DMS114 treated with DMSO at 0.1 percent for 48 hours (cell line): ENCODE results near the gene LGALS8.

Source experiments
- DNase-seq: peaks from one replicate; lab custom pipeline; 2025; ENCODE audit not compliant: unreplicated experiment; lab: John Stamatoyannopoulos, UW

LGALS8 gene

DNA sequence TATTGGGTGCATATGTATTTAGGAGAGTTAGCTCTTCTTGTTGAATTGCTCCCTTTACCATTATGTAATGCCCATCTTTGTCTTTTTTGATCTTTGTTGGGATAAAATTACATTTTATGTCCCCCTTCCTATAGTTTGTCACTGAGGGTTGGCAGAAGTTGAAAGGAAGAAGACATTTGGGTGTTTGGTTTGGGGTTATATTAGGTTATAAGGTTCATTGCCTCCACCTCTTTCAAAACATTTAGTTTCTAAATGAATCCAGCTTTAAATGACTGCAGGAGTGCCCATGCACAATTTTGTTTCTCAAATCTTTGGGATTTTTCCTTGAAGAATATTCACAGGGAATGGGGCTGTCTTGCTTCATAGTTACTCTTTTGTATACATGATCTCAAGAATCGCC, 14.6 kb upstream of the LGALS8 start:
- DNase-seq, result no peak

DNA sequence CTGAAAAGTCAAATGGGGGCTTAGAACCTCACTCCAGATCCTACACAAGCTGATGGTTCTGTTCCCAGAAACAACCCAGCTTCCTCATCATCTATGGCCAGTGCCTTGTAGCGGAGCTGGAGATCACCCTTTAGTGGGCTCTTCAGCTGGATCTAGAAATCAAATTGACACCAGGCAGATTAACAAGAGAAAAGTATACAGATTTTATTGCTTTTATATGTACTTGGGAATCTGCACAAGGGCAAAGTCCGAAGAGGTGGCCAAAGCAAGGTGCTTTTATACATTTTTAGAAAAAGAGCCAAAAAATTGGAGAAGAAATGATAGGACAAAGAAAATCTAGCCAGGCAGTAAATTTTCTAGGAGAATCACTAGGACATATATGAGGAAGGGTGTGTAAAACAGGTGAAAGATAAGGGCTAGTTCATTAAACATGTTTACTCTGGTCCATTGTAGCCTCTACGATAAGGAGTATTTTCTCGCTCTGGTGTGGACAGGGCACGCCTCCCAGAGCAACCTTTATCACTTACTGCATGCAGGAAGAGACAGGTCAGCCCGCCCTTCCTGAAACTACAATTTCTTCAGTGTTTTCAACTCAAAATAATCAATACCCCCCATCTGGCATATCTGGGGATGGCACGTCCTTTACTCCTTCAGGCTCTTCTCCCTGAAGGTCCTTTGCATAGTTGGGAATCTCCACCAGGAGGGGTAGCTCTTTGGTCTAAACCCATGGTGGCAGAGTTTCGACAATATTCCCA, 14.0 kb upstream of the LGALS8 start:
- DNase-seq, result no peak

DNA sequence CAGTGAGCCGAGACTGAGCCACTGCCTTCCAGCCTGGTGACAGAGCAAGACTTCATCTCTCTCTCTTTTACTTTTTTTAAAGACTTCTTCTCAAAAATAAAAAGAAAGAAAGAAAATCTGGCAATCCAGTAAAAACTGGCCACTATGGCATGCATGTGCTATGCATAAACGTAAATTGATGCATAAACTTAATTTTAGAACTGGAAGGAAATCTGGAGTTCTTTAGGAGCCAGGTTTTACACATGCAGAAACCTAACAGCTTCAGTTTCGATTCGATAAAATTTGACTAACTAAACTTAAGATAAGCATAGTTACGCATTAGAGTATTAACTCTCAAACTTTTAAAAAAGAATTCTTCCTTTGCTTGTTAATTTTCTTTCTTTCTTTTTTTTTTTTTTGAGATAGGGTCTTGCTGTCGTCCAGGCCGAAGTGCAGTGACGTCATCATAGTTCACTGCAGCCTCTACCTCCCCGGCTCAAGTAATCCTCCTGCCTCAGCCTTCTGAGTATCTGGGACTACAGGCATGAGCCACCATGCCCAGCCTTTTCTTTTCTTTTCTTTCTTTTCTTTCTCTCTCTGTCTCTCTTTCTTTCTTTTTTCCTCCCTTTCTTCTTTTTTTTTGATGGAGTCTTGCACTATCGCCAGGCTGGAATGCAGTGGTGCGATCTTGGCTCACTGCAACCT, 11.9 kb upstream of the LGALS8 start:
- DNase-seq, result no peak

DNA sequence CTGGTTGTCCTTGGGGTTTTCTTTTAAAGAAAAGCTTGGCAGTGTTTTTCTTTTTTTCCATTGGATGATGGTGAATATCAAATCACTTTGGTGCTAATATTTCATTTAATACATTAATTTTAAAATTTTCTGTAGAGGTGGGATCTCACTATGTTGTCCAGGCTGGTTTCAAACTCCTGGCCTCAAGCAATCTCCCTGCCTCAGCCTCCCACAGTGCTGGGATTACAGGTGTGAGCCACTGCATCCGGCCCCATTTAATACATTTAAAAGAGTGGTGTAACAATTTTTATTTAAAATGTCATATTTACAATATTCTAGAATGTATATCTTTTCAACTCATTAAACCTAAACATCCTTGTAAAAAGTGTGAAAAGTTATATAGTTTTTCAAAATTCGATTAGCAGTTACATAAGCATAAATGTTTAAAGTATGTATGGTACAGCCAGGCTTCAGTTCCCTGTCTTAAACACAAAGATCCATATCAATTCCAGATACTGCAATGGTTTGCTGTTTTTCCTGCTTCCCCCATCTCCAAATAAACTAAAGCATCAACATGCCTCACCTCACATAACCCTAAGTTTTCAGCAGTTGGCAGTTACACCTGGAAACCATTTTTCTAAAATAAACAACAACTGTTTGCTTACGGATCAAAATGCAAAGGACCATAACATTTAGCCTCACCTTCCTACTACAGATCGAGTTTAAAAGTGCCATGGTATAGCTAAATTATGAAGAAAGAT, 8.9 kb upstream of the LGALS8 start:
- no peak for DNase-seq

DNA sequence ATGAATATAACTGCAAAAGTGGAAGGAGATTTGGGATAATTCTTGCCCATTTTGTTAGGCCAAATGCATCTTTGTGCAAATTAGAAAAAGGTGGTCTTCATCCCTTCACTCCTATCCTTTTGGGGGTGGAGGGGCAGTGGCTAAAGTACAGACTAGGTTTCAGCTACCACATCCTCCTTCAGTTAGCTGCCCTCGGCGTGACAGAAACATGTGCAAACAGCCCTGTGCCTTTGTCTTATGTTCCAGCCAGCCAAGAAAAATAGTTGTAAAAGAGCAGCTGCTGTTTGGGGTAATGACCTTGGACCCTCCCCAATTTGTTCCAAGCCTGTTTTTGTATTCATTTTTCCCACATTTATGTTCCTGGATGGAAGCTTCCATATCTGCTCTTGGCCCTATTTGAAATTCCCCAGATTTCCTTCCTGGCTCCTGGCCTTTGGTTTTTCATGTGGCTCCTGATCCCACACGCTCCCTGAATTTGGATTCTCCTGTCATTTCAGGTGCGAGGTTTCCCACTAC, 8.3 kb upstream of the LGALS8 start:
- DNase-seq, result no peak

DNA sequence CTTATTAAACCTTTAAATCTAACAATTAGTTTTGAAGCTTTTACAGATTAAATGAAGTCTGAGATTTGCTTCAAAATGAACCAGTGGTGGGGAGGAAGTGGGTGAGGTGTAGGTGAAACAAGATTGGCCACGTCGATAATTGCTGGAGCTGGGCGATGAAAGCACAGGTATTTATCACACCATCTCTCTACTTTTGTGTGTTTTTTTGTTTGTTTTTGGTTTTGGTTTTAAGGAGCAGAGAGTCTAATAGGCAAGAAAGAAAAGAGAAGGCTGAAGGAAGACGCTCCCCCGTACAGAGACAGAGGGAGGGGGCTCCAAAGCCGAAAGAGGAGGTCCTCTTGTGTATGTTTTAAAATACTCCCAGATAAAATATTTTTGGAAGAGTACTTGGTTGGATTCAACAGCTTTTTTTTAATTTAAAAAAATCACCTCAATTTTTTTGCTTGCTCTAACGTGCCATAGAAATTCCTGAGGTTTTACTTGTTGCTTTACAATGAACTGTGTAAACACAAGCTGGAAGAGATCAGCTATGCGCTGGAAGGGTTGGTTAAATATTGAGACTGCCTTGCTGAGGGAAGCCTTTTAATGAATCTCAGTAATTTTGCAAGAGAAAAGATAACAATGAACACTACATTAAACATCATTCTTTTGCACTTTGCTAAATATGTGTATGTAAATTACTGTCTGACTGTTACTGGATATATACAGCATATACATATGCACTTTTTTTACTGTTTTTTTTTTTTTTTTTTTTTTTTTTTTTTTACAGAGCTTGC, 6.7 kb upstream of the LGALS8 start:
- no peak for DNase-seq

DNA sequence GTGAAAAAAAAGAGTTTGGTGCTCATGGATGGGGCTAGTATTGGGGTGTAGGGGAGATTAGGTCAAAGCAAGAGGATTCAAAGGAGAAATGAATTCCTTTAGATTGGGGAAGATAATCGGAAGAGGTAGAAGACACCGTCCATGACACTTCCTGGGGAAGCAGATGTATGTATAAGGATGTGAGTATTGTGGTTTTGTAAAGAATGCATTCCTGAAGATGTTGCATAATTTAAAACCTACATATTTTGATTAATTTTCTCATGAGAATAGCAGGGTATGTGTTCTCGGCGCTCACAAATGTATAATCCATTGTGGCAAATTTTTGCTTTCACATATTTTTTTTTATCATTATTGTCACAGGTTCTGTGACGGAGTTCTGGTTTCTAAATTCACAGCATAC, 5.5 kb upstream of the LGALS8 start:
- no peak for DNase-seq

DNA sequence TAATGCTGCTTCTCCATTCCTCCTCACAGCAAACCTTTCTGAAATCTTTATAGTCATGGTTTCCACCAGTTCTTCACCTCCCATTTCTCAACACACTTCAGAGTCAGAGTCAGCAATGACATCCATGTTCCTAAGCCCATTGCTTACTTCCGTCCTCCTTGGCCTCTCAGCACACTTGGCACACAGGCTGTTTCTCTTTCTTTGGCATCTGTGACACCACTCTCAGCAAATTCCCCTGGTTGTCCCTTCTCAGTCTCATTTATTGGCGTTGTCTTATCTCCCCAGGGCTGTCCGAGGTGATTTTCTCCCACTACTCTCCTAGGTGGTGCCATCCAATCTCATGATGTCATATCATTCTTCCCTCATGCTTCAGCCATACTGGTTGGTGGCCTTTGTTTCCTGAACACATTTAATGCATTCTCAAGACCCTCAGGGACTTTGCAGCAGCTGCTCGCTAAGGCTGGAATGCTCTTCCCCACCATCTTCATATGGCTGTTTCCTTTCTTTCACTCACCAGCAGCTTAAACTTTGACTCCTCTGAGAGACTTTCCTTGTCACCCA, 3.3 kb upstream of the LGALS8 start:
- DNase-seq, result no peak

DNA sequence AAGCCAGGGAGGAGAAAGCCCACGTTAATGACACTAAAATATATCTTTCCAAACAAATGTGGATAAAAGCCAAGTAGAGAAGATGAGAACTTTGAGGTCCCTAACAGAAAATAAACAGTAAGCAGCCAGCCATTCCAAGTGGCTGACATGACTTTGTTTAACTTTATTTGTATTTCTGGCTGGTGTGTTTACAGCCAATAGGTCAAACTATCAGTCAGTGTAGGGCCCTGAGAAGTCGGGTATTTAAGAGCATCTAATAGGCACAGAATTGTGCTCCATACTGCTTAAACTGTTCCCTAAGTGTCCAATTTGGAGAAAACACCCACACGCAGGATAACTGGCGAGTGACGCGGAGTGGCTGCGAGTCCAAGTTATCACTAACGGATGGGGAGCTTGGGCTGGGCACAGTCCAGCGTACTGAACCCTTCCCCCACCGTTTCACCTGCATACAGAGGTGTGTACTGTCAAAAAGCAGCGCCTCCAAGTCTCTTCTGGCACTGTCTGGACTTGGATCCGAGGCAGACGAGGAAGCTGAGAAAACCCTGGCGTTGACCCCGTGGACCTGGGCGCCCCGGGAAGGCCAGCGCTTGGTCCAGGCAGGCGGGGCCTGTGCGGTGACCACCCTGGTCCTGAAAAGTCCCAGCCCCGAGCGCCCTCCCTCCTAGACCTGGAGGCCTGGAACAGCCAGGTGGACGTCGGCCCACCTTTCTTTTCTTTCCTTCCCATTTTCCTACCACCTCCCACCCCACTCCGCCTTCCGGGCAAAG, 662 bp upstream of the LGALS8 start:
- no peak for DNase-seq

DNA sequence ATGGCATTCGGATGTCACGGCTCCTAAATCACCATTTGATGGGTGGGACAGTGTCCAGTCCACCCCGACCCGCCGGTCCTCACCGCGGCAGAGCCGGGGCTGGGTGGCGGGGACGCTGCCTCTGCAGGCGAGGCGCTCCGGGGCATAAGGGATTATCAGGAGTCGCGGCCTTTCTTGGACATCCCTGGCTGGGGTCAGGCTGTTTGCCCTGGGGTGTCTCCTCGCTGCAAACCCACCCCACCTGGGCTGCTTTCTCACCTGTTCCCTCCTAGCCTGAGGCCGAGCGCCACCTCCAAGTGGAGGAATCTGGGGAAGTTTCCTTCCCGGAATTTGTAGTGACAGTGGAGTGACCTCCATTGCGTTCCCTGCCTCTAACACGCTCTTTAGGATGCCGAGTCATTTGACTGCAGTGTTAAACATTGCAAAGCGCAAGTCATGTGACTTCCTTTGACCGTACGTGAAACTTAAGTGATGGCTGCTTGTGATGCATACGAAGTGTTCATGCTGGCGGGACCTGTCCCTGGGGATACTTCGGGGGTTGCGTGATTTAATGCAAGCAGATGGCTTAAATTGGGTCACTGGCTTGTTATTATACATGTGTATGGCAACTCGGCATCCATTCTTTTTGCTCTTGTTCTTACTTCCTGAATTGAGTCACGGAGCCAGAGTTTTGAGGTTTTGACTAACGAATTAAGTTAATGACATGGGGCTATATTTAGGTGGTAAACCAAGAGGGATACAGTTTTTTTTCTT, 536 bp downstream of the LGALS8 start:
- peak; percentile 39 for DNase-seq

DNA sequence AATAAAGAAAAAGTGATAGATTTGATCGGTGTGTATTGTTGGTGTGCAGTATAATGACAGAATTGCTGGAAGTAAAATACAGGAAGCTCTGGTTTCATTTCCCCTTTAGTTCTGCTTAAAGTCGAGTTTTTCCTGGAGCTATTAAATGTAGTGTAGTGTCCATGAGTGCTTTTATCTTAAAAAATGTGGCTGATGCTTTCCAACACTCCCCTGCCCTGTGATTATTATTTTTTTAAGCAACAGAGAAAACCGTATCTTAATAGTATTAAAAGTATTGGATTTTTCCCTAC, 1.1 kb downstream of the LGALS8 start:
- DNase-seq, result no peak

DNA sequence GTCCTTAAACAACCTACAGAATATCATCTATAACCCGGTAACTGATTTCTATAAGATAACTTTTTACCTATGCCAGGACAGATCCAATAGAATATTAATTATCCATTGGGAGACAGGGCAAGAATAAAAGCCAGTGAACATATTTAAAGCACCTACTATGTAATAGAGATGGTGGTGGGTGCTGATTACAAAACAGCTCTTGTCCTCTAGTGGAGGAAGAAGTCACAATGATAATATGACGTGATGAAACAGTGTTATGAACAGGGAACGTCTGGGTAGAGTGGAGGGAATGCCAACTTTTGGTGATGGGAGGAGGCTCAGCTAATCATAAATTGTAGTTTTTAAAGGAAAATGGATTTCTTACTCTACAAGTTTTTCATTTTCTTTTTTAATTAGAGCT, 2.3 kb downstream of the LGALS8 start:
- DNase-seq, result no peak

DNA sequence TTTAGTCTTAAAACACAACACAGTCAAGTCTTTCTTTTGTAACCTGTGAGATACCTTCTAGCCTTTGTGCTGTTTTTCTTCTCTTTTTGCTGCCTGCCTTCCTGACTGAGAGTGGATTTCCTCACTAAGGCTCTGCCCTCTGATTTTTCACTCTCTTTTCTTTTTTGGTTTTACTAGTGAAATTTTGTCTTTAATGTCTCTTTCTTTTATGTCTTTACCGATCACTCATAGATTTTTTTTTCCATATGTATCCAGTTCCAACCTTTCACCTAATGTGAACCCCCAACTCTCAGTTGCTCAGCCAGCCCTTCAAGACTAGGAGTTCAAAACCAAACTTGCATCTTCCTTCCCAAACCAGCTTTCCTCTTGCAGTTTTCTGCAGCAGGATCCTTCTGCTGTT, 6.5 kb downstream of the LGALS8 start:
- DNase-seq, result no peak

DNA sequence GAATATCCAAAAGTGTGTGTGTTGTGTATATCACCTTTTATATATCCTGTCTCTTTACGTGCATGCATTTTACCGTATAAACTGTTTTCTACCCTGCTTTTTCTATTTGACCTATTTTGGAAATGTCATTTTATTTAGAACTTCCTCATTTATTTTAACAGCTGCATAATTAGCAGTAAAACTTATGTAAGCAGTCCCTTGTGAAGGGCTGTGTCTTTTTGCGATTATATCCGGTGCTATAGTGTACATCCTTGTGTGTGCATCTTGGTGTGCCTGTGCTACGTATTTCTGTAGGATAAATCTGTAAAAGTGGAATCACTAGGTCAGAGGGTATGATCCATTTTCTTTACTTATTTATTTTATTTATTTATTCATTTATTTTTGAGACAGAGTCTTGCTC, 7.2 kb downstream of the LGALS8 start:
- no peak for DNase-seq

DNA sequence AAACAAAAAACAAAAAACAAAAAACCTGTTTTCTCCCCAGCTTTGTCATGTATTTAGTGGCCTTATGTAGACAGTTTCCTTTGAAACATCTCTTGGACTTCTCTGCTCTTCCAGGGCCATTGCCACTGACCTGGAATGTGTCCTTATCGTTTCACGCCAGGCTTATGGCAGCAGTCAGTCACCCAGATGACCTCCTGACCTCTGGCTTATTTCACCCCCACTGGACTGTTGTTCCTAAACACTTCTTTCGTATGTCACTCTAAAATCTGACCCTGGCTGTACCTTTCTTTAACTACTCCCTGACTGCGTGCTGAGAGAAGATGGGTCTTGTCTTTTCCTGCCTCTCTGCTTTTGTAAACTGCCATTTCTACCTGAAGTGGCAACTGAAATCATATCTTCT, 9.1 kb downstream of the LGALS8 start:
- DNase-seq, result no peak

DNA sequence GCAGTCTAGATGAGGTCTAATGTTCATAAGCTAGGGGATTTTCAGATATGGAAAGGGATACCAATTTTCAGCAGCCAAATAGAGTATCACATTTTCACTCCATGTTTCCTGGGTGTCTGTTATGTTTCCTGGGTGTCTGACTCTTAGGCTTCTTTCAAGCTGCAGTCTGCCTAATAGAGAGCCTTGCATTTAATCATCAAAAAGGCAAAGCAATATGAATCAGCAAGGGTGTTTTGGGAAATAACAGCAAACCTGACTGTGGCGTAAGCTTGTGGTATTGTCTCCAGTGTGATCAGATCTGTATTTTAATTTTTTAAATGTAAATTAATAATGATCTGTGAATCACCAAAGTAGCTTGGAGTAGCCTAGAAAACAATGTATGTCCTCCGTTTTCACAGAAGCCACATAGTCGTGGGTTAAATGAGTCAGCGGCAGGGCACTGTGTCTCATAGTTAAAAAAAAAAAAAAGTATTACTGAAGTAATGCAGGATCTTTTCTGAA, 10.4 kb downstream of the LGALS8 start:
- DNase-seq, result no peak

DNA sequence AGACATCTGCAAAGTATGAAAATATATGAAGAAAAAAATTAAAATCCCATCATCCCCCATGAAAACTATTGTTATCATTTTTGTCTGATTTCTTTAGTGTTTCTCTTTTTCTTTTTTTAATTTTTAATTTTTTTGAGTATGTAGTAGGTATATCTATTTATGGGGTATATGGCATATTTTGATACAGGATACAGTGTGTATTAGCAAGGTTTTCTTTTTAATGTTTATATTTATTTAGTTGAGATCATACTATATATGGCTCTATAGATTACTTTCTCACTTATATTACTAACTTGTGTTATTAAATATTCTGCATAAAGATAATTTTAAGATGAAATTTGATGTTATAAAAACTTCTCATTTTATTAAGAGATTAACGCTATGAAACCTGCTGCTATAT, 11.4 kb downstream of the LGALS8 start:
- DNase-seq, result no peak

DNA sequence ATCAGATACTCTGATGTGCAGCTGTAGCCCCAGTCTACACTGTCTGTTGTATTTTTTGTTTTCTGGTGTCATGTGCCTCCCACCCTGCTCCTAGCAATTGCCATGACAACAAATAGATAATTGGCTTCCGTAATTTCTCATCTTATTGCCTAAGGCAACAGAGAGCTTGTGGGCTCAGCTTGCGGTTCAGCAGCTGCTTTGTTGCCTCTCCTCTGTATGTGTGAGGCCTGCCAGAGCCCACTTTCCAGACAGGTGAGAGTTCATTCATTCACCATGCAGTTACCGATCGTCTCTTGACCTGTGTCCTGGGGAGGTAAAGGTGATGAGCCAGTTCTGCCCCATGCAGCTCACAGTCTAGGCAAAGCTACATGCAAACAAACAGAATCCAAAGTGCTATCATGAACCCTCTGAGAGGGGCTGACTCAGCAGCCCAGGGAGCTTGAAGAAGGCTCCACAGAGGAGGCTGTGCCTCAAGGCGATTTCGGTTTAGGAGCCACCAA, 11.9 kb downstream of the LGALS8 start:
- no peak for DNase-seq

DNA sequence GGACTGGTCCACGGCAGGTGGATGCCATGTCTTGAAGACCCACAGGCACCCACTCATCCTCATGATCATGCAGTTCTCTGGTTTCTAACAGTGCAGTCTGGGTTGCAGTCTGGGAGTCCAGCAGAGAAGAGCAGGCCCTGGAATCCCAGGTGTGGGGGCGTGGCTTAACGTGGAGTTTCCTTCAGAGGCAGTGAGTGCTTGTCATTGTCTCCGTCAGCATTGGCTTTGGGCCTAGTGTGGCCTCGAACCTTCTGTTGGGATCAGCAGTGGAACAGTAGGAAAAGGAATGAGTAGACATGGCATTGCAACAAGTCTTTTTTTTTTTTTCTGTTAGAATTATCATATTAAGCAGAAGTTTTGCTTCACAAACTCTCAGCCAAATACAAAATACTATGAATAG, 12.8 kb downstream of the LGALS8 start:
- DNase-seq, result no peak
